GM12878 (cell line): ENCODE data around the gene AHNAK2. TPM values are rescaled to one million over a fixed set of nuclear protein-coding genes. Genes with fewer than 3 reads are reported as not detected.

Experiments
- ATAC-seq: fragments of 200-7000 bp; cut with Tn5 transposase; 3 replicates; pipeline ENCODE4 v1.9.1; 2020; ENCODE audit warnings: mild to moderate bottlenecking, moderate library complexity
- BruUV-seq: library from RNA; stranded (reverse); fragments of 400-500 nt; replicated peaks from 2 replicates; lab custom pipeline; 2021; lab: Mats Ljungman, UMichigan
- CTCF ChIA-PET: fragments of 300-600 bp; sonication (Branson Sonifier 250); formaldehyde crosslinking; extraction: SDS; loops from one replicate; lab custom pipeline; 2021; ENCODE audit warnings: inconsistent platforms; lab: Yijun Ruan, JAX
- POLR2A ChIA-PET: fragments of 350-600 bp; formaldehyde crosslinking; extraction: SDS; loops from one replicate; lab custom pipeline; 2021; ENCODE audit warnings: inconsistent platforms; lab: Charles Lee
- RAD21 ChIA-PET: fragments of 300-600 bp; sonication (Branson Sonifier 250); formaldehyde crosslinking; loops from one replicate; lab custom pipeline; 2023; ENCODE audit warnings: antibody characterized with exemption; ENCODE audit not compliant: unreplicated experiment; lab: Charles Lee
- SMC1A ChIA-PET: fragments of 300-600 bp; sonication (Branson Sonifier 250); formaldehyde crosslinking; loops from one replicate; lab custom pipeline; 2023; ENCODE audit not compliant: unreplicated experiment, uncharacterized antibody; lab: Charles Lee
- DNase-seq: peaks from one replicate; pipeline ENCODE4 v3.0.0-alpha.2; 2011; ENCODE audit warnings: low read depth, low spot score
- FAIRE-seq: peaks from 3 replicates; lab custom pipeline; 2011; peaks lifted over from hg19 to GRCh38; lab: Jason Lieb, UNC
- H2AFZ ChIP-seq: 2 replicates; pipeline ENCODE4 v1.6.0; 2011; ENCODE audit warnings: low read depth, low read length, control low read depth; ENCODE audit not compliant: control insufficient read depth
- H3K27ac ChIP-seq: 2 replicates; pipeline ENCODE4 v1.5.1; 2011; ENCODE audit warnings: control low read depth; ENCODE audit not compliant: control insufficient read depth, insufficient read depth
- H3K27me3 ChIP-seq, 2 experiments: replicated peaks in 1 of 2; 2 replicates each; pipeline versions ENCODE4 v1.6.0 to v1.6.1; 2011; ENCODE audit warnings: low read length in 1 of 2; ENCODE audit not compliant: control insufficient read depth in 2 of 2, insufficient read depth in 2 of 2
- H3K36me3 ChIP-seq, 2 experiments: 2 replicates each; pipeline ENCODE4 v1.5.1; 2011; ENCODE audit warnings: low read length in 1 of 2; ENCODE audit not compliant: control insufficient read depth in 2 of 2, insufficient read depth in 2 of 2
- H3K4me1 ChIP-seq: 2 replicates; pipeline ENCODE4 v1.6.1; 2011; ENCODE audit warnings: mild to moderate bottlenecking, low read length, moderate library complexity, mixed read lengths; ENCODE audit not compliant: control insufficient read depth, insufficient read depth
- H3K4me2 ChIP-seq: 2 replicates; pipeline ENCODE4 v1.6.0; 2011; ENCODE audit warnings: control low read depth; ENCODE audit not compliant: control insufficient read depth, insufficient read depth
- H3K4me3 ChIP-seq: fragments of 200-600 bp; sonication (generic); 2 replicates; pipeline ENCODE4 v1.5.1; 2016
- H3K79me2 ChIP-seq: 2 replicates; pipeline ENCODE4 v1.6.0; 2011; ENCODE audit warnings: low read length; ENCODE audit not compliant: control insufficient read depth, insufficient read depth
- H3K9ac ChIP-seq: 2 replicates; pipeline ENCODE4 v1.8.0; 2011; ENCODE audit warnings: low read length, control low read depth, mixed read lengths; ENCODE audit not compliant: control insufficient read depth, insufficient read depth
- H3K9me3 ChIP-seq: replicated peaks from 3 replicates; pipeline ENCODE4 v1.5.1; 2011; ENCODE audit warnings: mild to moderate bottlenecking, low read length; ENCODE audit not compliant: control insufficient read depth, insufficient read depth
- H4K20me1 ChIP-seq: 2 replicates; pipeline ENCODE4 v1.6.0; 2011; ENCODE audit not compliant: control insufficient read depth, insufficient read depth
- ASH2L ChIP-seq: fragments of 300-600, 200-600 bp; sonication (generic); IDR thresholded peaks from 2 replicates; pipeline ENCODE4 v1.6.1; 2017; ENCODE audit warnings: low read depth, mild to moderate bottlenecking, borderline replicate concordance
- KDM1A ChIP-seq: fragments of 200-600 bp; sonication (generic); IDR thresholded peaks from 2 replicates; pipeline ENCODE4 v1.6.1; 2016; ENCODE audit warnings: borderline replicate concordance
- ZBTB11 ChIP-seq: fragments of 450-650 bp; formaldehyde crosslinking; IDR thresholded peaks from 2 replicates; pipeline ENCODE4 v1.5.0; 2022; ENCODE audit warnings: mild to moderate bottlenecking, missing genetic modification characterization
- WGBS: methylation state at CpG from one replicate; pipeline ENCODE4 v1.1.6; 2016; ENCODE audit warnings: low lambda C conversion rate; ENCODE audit not compliant: insufficient replicate concordance, insufficient coverage; ENCODE audit errors: missing lambda C conversion rate; 5-methylcytosine and 5-hydroxymethylcytosine counted together
- in situ Hi-C: fragments of 300-500 bp; cut with MboI; formaldehyde crosslinking; loops from 9 replicates; pipeline ENCODE4 v1.14.3; 2018; ENCODE audit warnings: mixed read lengths
- intact Hi-C: fragments of 100-400 bp; cut with micrococcal nuclease; formaldehyde crosslinking; loops from one replicate; pipeline ENCODE4 v1.14.2; 2022; ENCODE audit not compliant: unreplicated experiment
- polyA plus RNA-seq, 11 experiments: library from polyadenylated mRNA; depleted of rRNA in 4 of 11; unstranded in 6 of 11; stranded (reverse) in 5 of 11; fragments of >200 nt; fragmentation: Nextera tagmentation in 4 of 11; fragmentation: Illumina TruSeq in 1 of 11; extraction: Ambion mirVana in 4 of 11; extraction: Trizol in 1 of 11; gene quantifications; 1 replicate in 1 of 11; 2 replicates in 10 of 11; pipeline versions ENCODE4 v1.2.1 to v1.2.3, GENCODE V29; 2011 to 2016; ENCODE audit warnings: inconsistent platforms in 2 of 11, missing spikeins in 2 of 11, low read depth in 1 of 11
- total RNA-seq, 4 experiments: library from RNA; depleted of rRNA in 3 of 4; stranded (reverse); fragments of >200 nt in 3 of 4; fragmentation: Illumina TruSeq in 1 of 4; extraction: Trizol in 1 of 4; gene quantifications; 2 replicates each; pipeline versions ENCODE4 v1.2.1 to v1.2.3, GENCODE V29; 2013 to 2021

AHNAK2 gene
- total and polyA plus RNA-seq, 10 of the 15 experiments (the other 5 are each of a cell fraction or from before 2014, with no cell fraction given): 0.03 to 0.10 TPM; not detected in 8

- in situ Hi-C loops: loop anchor here (5.0 kb wide), 1 partner anchor 66 kb away; no protein-coding TSS in a partner anchor
- SMC1A ChIA-PET: no interaction called here
- Histone ChIP-seq H3K27ac (no peak overlapping the region), H3K4me2 (no peak overlapping the region), H4K20me1 (no peaks in the 10 kb centered on the region)
- TF ChIP-seq KDM1A (no peak), ASH2L (no peak), ZBTB11 (CRISPR knock-in tag) (no peak)
- TF ChIP-seq, all 136 proteins: peak for 0
- H3K79me2 ChIP-seq: no peaks in the 10 kb centered on the region
- H3K36me3 ChIP-seq: no peaks in the 10 kb centered on the region
- no peak overlapping the region for H2AFZ ChIP-seq
- ATAC-seq: no peak
- no peak overlapping the region for H3K9ac ChIP-seq
- POLR2A ChIA-PET: no interaction called here
- no peak for DNase-seq
- no peaks in the 10 kb centered on the region for H3K9me3 ChIP-seq
- no TSS peak for BruUV-seq
- 66% methylated on average over 22 of the region's 22 CpGs for WGBS
- no peak overlapping the region for H3K4me3 ChIP-seq
- FAIRE-seq: no peak
- intact Hi-C loops: no loop called here
- no peaks in the 10 kb centered on the region; the same call in 1 of the 2 replicates for H3K4me1 ChIP-seq
- CTCF ChIA-PET: interaction anchor here (1.2 to 1.3 kb wide), 2 partner anchors 46 to 65 kb away, joined by 3 to 6 read pairs; no protein-coding TSS in a partner anchor
- RAD21 ChIA-PET: no interaction called here
- peaks cover 4 to 7% of the 10 kb centered on the region in 2 experiments for H3K27me3 ChIP-seq
These were observed 2.7 kb upstream of the AHNAK2 start for GRCh38 chr14:104980611-104981531.
